Ishikawa (cell line): ENCODE measurements around the gene KRT35.

ENCODE experiments used
- CEBPB ChIP-seq: IDR thresholded peaks from 2 replicates; pipeline ENCODE4 v1.6.1; 2012
- CREB1 ChIP-seq: IDR thresholded peaks from 2 replicates; pipeline ENCODE4 v1.6.1; 2012; ENCODE audit warnings: low read depth
- EGR1 ChIP-seq: IDR thresholded peaks from 2 replicates; pipeline ENCODE4 v1.6.1; 2012
- EP300 ChIP-seq: IDR thresholded peaks from 2 replicates; pipeline ENCODE4 v1.6.1; 2012; ENCODE audit warnings: borderline replicate concordance
- MAX ChIP-seq: IDR thresholded peaks from 2 replicates; pipeline ENCODE4 v1.6.1; 2012
- NFIC ChIP-seq: IDR thresholded peaks from 2 replicates; pipeline ENCODE4 v1.6.1; 2012
- RAD21 ChIP-seq: IDR thresholded peaks from 2 replicates; pipeline ENCODE4 v1.6.1; 2012; ENCODE audit warnings: low read depth
- REST ChIP-seq: IDR thresholded peaks from 2 replicates; pipeline ENCODE4 v1.6.1; 2012; ENCODE audit warnings: low read depth, mild to moderate bottlenecking
- TAF1 ChIP-seq: IDR thresholded peaks from 2 replicates; pipeline ENCODE4 v1.6.1; 2012; ENCODE audit warnings: low read depth, mild to moderate bottlenecking
- TCF12 ChIP-seq: IDR thresholded peaks from 2 replicates; pipeline ENCODE4 v1.6.1; 2012; ENCODE audit warnings: low read depth
- TEAD4 ChIP-seq: IDR thresholded peaks from 2 replicates; pipeline ENCODE4 v1.6.1; 2012
- YY1 ChIP-seq: IDR thresholded peaks from 2 replicates; pipeline ENCODE4 v1.6.1; 2012; ENCODE audit warnings: low read depth
- ZBTB7A ChIP-seq: IDR thresholded peaks from 2 replicates; pipeline ENCODE4 v1.6.1; 2012; ENCODE audit warnings: low read depth
- TF ChIP-seq, protein P1 (sequence below): IDR thresholded peaks from 2 replicates; pipeline ENCODE4 v1.6.1; 2012

GRCh38 chr17:41452281-41452680, 28.7 kb downstream of the KRT35 start:
- TF ChIP-seq TAF1 (no peak), EP300 (no peak), CEBPB (no peak), REST (no peak), YY1 (no peak), MAX (no peak), EGR1 (no peak), TCF12 (no peak), ZBTB7A (no peak), RAD21 (no peak), CREB1 (no peak), NFIC (no peak), TEAD4 (no peak)
- TF ChIP-seq, protein P1, sequence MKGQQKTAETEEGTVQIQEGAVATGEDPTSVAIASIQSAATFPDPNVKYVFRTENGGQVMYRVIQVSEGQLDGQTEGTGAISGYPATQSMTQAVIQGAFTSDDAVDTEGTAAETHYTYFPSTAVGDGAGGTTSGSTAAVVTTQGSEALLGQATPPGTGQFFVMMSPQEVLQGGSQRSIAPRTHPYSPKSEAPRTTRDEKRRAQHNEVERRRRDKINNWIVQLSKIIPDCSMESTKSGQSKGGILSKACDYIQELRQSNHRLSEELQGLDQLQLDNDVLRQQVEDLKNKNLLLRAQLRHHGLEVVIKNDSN = no peak
